Retinal pigment epithelial cell (primary cell): ENCODE data around the gene UBE2N.
"Not testable (repeated sequence)": the region's sequence is repeated elsewhere in the genome, so short reads cannot be mapped to it uniquely, and the experiment has no call there.

Source experiments
- DNase-seq: peaks from one replicate; pipeline ENCODE4 v3.0.0-alpha.2; 2010; ENCODE audit warnings: low read depth
- H3K4me3 ChIP-seq: 2 replicates; pipeline ENCODE4 v1.5.1; 2011; ENCODE audit warnings: mild to moderate bottlenecking, low read length, control low read depth, moderate library complexity
- TF ChIP-seq, protein P1 (sequence below): conservative IDR thresholded peaks from 2 replicates; pipeline ENCODE4 v1.5.1; 2011; ENCODE audit warnings: low read depth, low read length, control low read depth, inconsistent platforms

The UBE2N gene

DNA sequence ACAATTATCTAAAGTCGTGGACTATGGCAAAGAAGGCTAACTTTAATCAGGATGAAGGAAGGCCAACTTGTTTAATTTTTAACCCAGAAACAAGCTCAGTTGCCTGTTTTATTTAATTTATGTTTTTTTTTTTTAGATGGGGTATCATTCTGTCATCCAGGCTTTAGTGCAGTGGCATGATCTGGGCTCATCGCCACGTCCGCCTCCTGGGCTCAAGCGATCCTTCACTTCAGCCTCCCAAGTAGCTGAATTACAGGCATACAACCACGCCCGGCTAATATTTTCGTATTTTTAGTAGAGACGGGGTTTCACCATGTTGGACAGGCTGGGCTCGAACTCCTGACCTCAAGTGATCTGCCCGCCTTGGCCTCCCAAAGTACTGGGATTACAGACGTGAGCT is 44.3 kb downstream of the UBE2N start:
- TF ChIP-seq, protein P1, sequence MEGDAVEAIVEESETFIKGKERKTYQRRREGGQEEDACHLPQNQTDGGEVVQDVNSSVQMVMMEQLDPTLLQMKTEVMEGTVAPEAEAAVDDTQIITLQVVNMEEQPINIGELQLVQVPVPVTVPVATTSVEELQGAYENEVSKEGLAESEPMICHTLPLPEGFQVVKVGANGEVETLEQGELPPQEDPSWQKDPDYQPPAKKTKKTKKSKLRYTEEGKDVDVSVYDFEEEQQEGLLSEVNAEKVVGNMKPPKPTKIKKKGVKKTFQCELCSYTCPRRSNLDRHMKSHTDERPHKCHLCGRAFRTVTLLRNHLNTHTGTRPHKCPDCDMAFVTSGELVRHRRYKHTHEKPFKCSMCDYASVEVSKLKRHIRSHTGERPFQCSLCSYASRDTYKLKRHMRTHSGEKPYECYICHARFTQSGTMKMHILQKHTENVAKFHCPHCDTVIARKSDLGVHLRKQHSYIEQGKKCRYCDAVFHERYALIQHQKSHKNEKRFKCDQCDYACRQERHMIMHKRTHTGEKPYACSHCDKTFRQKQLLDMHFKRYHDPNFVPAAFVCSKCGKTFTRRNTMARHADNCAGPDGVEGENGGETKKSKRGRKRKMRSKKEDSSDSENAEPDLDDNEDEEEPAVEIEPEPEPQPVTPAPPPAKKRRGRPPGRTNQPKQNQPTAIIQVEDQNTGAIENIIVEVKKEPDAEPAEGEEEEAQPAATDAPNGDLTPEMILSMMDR: no peak
- DNase-seq: no peak
- H3K4me3 ChIP-seq: no peak overlapping the region

DNA sequence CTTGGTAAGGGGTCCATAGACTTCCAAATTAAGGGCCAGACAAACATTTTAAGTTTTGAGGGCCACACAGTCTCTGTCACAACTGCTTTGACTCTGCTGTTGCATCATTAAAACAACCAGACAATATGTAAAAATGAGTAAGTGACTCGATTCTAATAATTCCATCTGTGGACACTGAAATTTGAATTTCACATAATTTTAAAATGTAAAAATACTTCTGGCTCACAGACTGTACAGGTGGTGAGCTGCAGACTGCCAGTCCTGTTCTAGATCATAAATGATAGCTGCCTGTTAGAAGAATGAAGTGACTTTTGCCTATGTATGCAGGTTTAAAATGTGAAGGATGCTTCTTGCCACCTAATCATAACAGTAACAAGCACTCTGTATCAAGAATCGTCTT is 48.3 kb downstream of the UBE2N start:
- no peak overlapping the region for H3K4me3 ChIP-seq
- DNase-seq: no peak
- TF ChIP-seq, protein P1: no peak

DNA sequence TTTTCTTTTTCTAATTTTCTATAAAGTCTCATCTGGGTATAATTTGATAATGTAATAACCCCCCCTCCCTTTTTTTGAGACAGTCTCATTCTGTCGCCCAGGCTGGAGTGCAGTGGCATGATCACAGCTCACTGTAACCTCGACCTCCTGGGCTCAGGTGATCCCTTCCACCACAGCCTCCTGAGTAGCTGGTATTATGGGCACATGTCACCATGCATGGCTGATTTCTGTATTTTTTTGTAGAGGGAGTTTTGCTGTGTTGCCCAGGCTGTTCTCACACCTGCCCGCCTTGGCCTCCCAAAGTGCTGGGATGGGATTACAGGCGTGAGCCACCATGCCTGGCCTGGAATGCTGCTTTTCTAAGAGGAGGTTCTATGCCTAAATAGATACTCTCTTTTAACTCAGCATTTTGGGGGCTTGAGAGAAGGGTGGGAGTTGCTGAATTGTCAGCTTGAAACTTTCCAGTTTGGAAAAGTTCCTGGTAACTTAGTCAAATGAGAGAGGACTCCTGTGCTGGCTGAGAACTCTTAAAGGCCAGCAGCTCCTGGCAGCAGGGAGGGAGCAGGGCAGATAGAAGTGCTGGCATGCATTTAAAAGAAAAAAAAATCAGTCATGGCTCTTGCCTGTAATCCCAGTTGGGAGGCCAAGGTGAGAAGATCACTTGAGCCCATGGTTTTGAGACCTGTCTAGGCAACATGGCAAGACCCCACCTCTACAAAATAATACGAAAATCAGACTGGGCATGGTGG is 51.0 kb downstream of the UBE2N start:
- TF ChIP-seq, protein P1: no peak
- no peak for DNase-seq
- no peak overlapping the region for H3K4me3 ChIP-seq

DNA sequence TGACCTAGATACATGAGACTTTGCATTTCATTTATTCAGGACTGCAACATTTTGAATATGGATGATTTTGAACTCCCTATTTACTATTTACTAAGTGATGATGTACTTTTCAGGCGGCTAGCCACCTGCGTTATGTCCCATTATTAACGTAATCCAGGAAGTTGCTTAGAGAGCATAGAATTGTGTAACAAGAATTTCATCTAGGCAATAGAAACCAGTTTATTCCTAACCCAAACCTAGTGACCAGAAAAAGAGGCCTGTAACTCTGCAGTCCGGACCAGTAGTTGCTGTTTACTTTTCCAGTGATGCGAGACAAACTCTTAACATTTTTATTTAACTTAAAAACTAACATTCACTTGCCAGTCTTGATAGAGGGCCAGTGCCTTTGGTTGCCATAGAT is 51.7 kb downstream of the UBE2N start:
- no peak for DNase-seq
- TF ChIP-seq, protein P1: no peak
- no peak overlapping the region for H3K4me3 ChIP-seq

DNA sequence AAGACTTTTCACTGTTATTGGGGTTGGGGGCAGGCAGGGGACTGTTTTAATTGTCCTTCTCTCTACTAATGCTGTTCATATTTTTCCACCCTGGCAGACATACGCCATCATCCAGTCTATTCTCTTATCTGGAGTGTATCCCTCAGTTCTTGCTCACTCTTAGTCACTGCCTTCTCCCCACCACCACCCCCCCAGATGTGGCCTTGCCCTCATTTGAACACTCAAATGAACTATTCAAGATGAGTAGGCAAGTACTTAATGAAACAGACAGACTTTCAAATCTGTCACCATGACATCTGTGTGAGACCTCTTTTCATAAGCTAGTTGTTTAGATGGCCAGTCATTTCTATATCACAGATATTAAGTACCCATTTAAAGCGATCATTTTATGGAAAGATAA is 54.0 kb downstream of the UBE2N start:
- TF ChIP-seq, protein P1: no peak
- no peak for DNase-seq
- no peak overlapping the region for H3K4me3 ChIP-seq

DNA sequence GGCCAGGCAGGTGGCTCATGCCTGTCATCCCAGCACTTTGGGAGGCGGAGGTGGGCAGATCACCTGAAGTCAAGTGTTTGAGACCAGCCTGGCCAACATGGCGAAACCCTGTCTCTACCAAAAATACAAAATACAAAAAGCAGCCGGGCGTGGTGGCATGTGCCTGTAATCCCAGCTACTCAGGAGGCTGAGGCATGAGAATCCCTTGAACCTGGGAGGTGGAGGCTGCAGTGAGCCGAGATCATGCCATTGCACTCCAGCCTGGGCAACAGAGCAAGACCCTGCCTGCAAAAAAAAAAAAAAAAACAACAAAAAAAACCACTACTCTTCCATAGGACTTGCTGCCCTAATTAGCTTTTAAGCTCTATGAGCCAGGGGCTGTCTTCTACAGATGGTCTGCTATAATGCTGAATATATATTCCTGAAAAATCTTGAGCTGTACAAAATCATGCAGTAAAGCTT is 59.7 kb downstream of the UBE2N start:
- H3K4me3 ChIP-seq, DNase-seq: not testable (repeated sequence)

DNA sequence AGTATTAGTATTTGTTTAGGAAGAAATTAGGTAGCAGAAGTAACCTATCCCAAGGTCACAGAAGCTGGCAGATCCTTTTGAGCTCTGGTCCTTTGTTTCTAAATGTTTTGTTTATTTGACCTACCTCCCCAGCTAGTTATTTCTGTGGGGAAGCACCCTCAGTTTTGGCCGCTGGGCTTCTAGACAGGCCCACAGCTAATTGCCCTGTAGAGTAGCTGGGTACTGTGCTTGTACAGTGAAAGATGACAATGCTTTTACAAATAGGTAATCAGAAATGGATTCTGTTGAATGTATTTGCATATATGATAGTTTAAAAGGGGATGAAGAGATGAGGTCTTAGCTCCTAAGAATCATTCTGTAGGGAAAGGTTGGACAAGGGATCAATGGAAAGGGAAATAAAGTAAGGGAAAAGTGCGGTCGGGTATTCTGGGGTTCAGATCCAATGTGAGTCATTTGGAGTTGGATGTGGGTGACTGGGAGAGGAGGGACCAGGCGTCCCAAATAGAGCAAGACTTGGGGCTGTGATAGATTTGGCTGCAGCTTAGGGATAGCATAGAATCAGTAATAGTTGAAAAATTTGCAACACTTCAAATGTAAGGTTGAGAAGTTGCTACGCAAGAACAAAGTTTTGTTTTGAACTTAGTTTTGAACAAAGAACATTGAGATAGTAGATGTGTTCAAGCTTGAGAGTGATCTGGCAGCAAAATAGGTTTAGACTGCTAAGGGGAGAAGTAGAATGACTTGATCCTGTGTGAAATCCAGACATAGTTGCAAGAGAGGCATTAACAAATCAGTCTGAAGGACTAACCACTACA is 60.4 kb downstream of the UBE2N start:
- no peak for DNase-seq
- TF ChIP-seq, protein P1: no peak
- H3K4me3 ChIP-seq: peak overlapping the region; percentile 70
